ENCODE results near the gene PTPN21.

DNA sequence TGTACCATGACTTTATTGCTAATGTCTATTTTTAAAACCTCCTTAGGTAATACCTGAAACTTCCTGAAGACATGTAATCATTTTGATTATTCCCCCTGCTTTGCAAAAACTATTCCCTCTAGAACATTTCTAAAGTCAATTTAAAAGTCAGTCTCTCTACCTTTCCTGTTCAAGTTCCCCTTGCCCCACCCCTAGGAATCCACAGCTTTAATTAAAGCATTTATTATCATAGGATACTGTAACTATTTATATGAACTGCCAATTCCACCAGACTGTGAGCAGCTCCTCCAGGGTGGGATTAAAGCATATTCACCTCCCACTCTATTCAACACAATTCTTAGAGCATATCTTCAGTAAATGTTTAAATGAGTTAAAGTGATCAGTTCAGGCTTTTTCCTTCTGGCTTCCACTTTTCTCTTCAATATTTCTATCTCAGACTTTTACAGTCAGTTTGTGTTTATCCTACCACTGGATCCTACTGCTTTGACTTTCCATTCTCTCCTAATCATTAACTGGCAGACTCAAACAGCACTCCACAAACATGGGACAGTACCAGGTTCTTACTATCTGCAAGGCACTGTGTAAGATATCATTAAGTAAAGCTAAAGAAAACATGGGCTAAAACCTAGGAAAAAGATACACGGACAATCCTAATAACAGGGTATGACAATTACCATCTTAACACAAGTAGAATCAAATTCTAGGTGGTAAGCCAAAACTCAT is 39.1 kb downstream of the PTPN21 start:
- TF ChIP-seq, protein P1, sequence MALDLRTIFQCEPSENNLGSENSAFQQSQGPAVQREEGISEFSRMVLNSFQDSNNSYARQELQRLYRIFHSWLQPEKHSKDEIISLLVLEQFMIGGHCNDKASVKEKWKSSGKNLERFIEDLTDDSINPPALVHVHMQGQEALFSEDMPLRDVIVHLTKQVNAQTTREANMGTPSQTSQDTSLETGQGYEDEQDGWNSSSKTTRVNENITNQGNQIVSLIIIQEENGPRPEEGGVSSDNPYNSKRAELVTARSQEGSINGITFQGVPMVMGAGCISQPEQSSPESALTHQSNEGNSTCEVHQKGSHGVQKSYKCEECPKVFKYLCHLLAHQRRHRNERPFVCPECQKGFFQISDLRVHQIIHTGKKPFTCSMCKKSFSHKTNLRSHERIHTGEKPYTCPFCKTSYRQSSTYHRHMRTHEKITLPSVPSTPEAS (tag by site-specific recombination; IDR thresholded peaks at IDR 0.05), result no peak
- no peak for TF ChIP-seq ZBTB17 (tag by site-specific recombination; IDR thresholded peaks at IDR 0.05)
- TF ChIP-seq, protein P2, sequence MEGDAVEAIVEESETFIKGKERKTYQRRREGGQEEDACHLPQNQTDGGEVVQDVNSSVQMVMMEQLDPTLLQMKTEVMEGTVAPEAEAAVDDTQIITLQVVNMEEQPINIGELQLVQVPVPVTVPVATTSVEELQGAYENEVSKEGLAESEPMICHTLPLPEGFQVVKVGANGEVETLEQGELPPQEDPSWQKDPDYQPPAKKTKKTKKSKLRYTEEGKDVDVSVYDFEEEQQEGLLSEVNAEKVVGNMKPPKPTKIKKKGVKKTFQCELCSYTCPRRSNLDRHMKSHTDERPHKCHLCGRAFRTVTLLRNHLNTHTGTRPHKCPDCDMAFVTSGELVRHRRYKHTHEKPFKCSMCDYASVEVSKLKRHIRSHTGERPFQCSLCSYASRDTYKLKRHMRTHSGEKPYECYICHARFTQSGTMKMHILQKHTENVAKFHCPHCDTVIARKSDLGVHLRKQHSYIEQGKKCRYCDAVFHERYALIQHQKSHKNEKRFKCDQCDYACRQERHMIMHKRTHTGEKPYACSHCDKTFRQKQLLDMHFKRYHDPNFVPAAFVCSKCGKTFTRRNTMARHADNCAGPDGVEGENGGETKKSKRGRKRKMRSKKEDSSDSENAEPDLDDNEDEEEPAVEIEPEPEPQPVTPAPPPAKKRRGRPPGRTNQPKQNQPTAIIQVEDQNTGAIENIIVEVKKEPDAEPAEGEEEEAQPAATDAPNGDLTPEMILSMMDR (tag by site-specific recombination; IDR thresholded peaks at IDR 0.05), result no peak
- no peak for TF ChIP-seq ZBTB48 (tag by site-specific recombination; IDR thresholded peaks at IDR 0.05)
- TF ChIP-seq, protein P3, sequence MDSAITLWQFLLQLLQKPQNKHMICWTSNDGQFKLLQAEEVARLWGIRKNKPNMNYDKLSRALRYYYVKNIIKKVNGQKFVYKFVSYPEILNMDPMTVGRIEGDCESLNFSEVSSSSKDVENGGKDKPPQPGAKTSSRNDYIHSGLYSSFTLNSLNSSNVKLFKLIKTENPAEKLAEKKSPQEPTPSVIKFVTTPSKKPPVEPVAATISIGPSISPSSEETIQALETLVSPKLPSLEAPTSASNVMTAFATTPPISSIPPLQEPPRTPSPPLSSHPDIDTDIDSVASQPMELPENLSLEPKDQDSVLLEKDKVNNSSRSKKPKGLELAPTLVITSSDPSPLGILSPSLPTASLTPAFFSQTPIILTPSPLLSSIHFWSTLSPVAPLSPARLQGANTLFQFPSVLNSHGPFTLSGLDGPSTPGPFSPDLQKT (IDR thresholded peaks at IDR 0.05; ENCODE audit: borderline replicate concordance, low read depth, low read length), result no peak
- TF ChIP-seq ZNF792 (tag by site-specific recombination; IDR thresholded peaks at IDR 0.05), result no peak
- TF ChIP-seq, protein P4, sequence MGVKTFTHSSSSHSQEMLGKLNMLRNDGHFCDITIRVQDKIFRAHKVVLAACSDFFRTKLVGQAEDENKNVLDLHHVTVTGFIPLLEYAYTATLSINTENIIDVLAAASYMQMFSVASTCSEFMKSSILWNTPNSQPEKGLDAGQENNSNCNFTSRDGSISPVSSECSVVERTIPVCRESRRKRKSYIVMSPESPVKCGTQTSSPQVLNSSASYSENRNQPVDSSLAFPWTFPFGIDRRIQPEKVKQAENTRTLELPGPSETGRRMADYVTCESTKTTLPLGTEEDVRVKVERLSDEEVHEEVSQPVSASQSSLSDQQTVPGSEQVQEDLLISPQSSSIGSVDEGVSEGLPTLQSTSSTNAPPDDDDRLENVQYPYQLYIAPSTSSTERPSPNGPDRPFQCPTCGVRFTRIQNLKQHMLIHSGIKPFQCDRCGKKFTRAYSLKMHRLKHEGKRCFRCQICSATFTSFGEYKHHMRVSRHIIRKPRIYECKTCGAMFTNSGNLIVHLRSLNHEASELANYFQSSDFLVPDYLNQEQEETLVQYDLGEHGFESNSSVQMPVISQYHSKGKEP (tag by site-specific recombination; IDR thresholded peaks at IDR 0.05), result no peak
- TF ChIP-seq KLF8 (tag by site-specific recombination; IDR thresholded peaks at IDR 0.05), result no peak
